ENCODE results near the gene TPO. TPM values are rescaled to one million over a fixed set of nuclear protein-coding genes. Genes with fewer than 3 reads are reported as not detected.

Gene TPO
- total and polyA plus RNA-seq, 4 donors: not detected

DNA sequence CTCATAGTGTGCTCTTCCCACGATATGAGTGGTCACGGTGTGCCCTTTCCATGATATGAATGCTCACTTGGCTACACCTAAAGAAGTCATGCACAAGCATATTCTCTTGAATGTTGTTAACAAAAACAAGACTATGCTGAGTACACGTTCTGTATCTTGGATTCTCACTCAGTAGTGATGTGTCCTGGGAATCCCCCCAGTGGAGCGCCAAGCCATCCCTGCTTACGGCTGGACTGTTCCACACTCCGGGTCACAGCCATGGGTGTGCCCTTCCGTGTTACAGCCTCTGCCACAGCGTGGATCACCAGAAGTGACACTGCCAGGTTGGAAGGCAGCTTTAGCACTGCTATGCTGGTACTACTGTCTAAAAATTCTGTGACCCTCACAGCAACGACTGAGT, 59.1 kb downstream of the TPO start:
- no peaks in the 10 kb centered on the region for H3K27me3 ChIP-seq (ENCODE audit: control insufficient read depth in 4 of 4, insufficient read depth in 4 of 4, low read length in 3 of 4)
- H3K27ac ChIP-seq (ENCODE audit: low read depth in 1 of 2, low read length in 2 of 2): no peak overlapping the region
- no peak overlapping the region for H3K4me3 ChIP-seq (ENCODE audit: low read depth in 1 of 3, low read length in 3 of 3)
- peaks cover 0 to 4% (median under 1%) of the 10 kb centered on the region in 4 donors for H3K9me3 ChIP-seq (ENCODE audit: control insufficient read depth in 4 of 4, low read length in 3 of 4)
- H3K36me3 ChIP-seq (ENCODE audit: control insufficient read depth in 4 of 4, insufficient read depth in 3 of 4, low read depth in 1 of 4, low read length in 3 of 4): no peaks in the 10 kb centered on the region
- DNase-seq (ENCODE audit: low spot score): no peak
- no peaks in the 10 kb centered on the region for H3K4me1 ChIP-seq (ENCODE audit: control insufficient read depth in 4 of 4, insufficient read depth in 4 of 4, low read length in 3 of 4)
- no peak overlapping the region for H3K9ac ChIP-seq (ENCODE audit: low read depth in 1 of 2, low read length in 2 of 2)
- 81% methylated on average over 9 of the region's 9 CpGs for WGBS
- TF ChIP-seq, protein P1, sequence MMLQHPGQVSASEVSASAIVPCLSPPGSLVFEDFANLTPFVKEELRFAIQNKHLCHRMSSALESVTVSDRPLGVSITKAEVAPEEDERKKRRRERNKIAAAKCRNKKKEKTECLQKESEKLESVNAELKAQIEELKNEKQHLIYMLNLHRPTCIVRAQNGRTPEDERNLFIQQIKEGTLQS (IDR thresholded peaks at IDR 0.05): no peak
- TF ChIP-seq FOXA1 (IDR thresholded peaks at IDR 0.05): no peak
- TF ChIP-seq, protein P2, sequence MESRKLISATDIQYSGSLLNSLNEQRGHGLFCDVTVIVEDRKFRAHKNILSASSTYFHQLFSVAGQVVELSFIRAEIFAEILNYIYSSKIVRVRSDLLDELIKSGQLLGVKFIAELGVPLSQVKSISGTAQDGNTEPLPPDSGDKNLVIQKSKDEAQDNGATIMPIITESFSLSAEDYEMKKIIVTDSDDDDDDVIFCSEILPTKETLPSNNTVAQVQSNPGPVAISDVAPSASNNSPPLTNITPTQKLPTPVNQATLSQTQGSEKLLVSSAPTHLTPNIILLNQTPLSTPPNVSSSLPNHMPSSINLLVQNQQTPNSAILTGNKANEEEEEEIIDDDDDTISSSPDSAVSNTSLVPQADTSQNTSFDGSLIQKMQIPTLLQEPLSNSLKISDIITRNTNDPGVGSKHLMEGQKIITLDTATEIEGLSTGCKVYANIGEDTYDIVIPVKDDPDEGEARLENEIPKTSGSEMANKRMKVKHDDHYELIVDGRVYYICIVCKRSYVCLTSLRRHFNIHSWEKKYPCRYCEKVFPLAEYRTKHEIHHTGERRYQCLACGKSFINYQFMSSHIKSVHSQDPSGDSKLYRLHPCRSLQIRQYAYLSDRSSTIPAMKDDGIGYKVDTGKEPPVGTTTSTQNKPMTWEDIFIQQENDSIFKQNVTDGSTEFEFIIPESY (IDR thresholded peaks at IDR 0.05): no peak
- TF ChIP-seq HNF4G (IDR thresholded peaks at IDR 0.05): no peak

DNA sequence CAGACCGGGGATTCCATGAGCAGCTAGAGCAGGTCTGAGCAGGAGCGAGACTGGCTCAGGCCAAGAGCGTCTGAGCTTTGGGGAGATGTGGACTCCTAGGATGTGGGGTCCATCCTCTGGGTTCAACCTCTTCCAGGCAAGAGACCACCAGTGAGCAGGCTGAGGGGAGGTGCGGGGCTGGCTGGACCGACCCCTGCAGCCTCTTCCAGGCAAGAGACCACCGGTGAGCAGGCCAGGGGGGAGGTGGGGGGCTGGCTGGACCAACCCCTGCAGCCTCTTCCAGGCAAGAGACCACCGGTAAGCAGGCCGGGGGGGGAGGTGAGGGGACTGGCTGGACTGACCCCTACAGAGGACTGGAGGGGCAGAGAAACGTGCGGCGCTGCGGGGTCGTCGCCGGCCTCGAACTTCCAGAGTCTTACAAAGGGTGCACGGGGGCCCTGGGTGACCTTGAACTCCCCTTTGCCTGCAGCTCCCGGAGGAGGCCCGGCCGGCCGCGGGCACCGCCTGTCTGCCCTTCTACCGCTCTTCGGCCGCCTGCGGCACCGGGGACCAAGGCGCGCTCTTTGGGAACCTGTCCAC, 63.4 kb downstream of the TPO start:
- Histone ChIP-seq H3K36me3 (ENCODE audit: control insufficient read depth in 4 of 4, insufficient read depth in 3 of 4, low read depth in 1 of 4, low read length in 3 of 4) (no peaks in the 10 kb centered on the region), H3K9ac (ENCODE audit: low read depth in 1 of 2, low read length in 2 of 2) (no peak overlapping the region), H3K27me3 (ENCODE audit: control insufficient read depth in 4 of 4, insufficient read depth in 4 of 4, low read length in 3 of 4) (no peaks in the 10 kb centered on the region), H3K4me3 (ENCODE audit: low read depth in 1 of 3, low read length in 3 of 3) (no peak overlapping the region), H3K27ac (ENCODE audit: low read depth in 1 of 2, low read length in 2 of 2) (no peak overlapping the region), H3K9me3 (ENCODE audit: control insufficient read depth in 4 of 4, low read length in 3 of 4) (peaks cover 0 to 4% (median 0%) of the 10 kb centered on the region in 4 donors), H3K4me1 (ENCODE audit: control insufficient read depth in 4 of 4, insufficient read depth in 4 of 4, low read length in 3 of 4) (no peaks in the 10 kb centered on the region)
- no peak for DNase-seq (ENCODE audit: low spot score)
- WGBS: 84% methylated on average over 30 of the region's 30 CpGs
- TF ChIP-seq JUND (IDR thresholded peaks at IDR 0.05) (no peak), FOXA2 (IDR thresholded peaks at IDR 0.05) (no peak), YY1 (IDR thresholded peaks at IDR 0.05) (no peak), RAD21 (IDR thresholded peaks at IDR 0.05) (no peak), SP1 (IDR thresholded peaks at IDR 0.05) (no peak), RXRA (IDR thresholded peaks at IDR 0.05) (no peak), HNF4A (conservative IDR thresholded peaks at IDR 0.05) (no peak), EGR1 (IDR thresholded peaks at IDR 0.05; ENCODE audit: low read depth in 2 of 2) (no peak)
- TF ChIP-seq, protein P3, sequence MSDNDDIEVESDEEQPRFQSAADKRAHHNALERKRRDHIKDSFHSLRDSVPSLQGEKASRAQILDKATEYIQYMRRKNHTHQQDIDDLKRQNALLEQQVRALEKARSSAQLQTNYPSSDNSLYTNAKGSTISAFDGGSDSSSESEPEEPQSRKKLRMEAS (IDR thresholded peaks at IDR 0.05): no peak
- TF ChIP-seq, protein P2 (IDR thresholded peaks at IDR 0.05): no peak

All from liver (tissue), 9 donors.